Measurements from ENCODE around the gene PCDHA4. TPM values are rescaled to one million over a fixed set of nuclear protein-coding genes. Genes with fewer than 3 reads are reported as not detected.

The PCDHA4 gene
- polyA plus RNA-seq, 1 of the 3 experiments (the other 2 are of a cell fraction), result 1.2 TPM

DNA sequence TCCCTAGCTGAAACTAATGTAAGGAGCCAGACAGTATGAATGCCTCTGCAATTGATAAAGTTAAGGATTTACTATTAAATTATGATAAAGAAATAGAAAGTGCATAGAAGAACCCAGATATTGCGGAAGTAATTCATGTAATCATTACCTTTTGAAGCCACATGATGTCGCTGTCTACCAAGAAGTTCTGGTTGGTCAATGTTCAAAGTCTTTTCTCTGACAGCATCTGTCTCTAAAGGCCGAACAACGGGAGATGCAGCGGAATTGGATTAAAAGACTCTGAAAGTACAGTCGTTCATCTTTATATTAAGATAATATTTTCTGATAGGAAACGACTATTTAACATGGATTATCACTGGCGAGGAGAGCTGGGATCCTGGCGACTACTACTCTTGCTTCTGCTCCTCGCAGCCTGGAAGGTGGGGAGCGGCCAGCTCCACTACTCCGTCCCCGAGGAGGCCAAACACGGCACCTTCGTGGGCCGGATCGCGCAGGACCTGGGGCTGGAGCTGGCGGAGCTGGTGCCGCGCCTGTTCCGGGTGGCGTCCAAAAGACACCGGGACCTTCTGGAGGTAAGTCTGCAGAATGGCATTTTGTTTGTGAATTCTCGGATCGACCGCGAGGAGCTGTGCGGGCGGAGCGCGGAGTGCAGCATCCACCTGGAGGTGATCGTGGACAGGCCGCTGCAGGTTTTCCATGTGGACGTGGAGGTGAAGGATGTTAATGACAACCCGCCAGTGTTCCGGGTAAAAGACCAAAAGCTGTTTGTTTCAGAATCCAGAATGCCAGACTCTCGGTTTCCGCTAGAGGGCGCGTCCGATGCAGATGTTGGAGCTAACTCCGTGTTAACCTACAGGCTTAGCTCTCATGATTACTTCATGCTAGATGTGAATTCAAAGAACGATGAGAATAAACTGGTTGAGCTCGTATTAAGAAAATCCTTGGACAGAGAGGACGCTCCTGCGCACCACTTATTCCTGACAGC lies 34.4 kb downstream of the PCDHA4 start, which contains the start of gene PCDHA8:
PCDHA8 (plus strand) TSS at position 210 of the 985 bp plus-strand sequence; CDS start at position 345, 135 bp downstream.
- Histone ChIP-seq H3K9ac (peak within 1 kb of the TSS; percentile 48; the same call in 1 of the 2 replicates), H3K79me2 (ENCODE audit: insufficient read depth) (no peaks in the 10 kb centered on the region), H3K9me2 (no peaks in the 10 kb centered on the region), H4K20me1 (ENCODE audit: insufficient read depth) (no peaks in the 10 kb centered on the region), H3F3A (replicated peaks; ENCODE audit: insufficient read depth) (no peaks in the 10 kb centered on the region), H3K4me2 (peak within 1 kb of the TSS; percentile 97), H3K27me3 (ENCODE audit: insufficient read depth) (no peaks in the 10 kb centered on the region), H3K27ac (ENCODE audit: low read depth in 2 of 2, low read length in 1 of 2) (peak within 1 kb of the TSS in 1 of 2 experiments; percentile 50; a peak in 1 of 4 replicates), H3K9me3 (no peaks in the 10 kb centered on the region), H3K36me3 (replicated peaks in 1 of 2; ENCODE audit: control insufficient read depth in 1 of 2, insufficient read depth in 2 of 2, low read length in 1 of 2) (no peaks in the 10 kb centered on the region), H3K4me3 (ENCODE audit: low read depth in 2 of 2, low read length in 1 of 2) (peak within 1 kb of the TSS; percentile 66 to 96), H3K4me1 (ENCODE audit: control insufficient read depth in 1 of 2, insufficient read depth in 2 of 2, low read depth in 1 of 2, low read length in 1 of 2) (no peaks in the 10 kb centered on the region), H2AFZ (ENCODE audit: low read depth) (peak within 1 kb of the TSS; percentile 99)
- CTCF ChIA-PET, result interaction anchor here (0.6 to 4.9 kb wide), 95 partner anchors 9 to 778 kb away, joined by 3 to 189 read pairs (median 5); partner anchors contain the start of genes DIAPH1, PCDHA1, PCDHA10 and PCDHA11
- POLR2A ChIA-PET, result interaction anchor here (0.8 to 1.8 kb wide), 7 partner anchors 18 to 210 kb away, joined by 3 to 26 read pairs (median 4); partner anchors contain the start of genes PCDHAC1, PCDHAC2 and PCDHB1
- DNase-seq, result peak; percentile 83
- WGBS (ENCODE audit: low lambda C conversion rate), result 13% methylated on average over 47 of the region's 47 CpGs
- TF ChIP-seq, protein P1, sequence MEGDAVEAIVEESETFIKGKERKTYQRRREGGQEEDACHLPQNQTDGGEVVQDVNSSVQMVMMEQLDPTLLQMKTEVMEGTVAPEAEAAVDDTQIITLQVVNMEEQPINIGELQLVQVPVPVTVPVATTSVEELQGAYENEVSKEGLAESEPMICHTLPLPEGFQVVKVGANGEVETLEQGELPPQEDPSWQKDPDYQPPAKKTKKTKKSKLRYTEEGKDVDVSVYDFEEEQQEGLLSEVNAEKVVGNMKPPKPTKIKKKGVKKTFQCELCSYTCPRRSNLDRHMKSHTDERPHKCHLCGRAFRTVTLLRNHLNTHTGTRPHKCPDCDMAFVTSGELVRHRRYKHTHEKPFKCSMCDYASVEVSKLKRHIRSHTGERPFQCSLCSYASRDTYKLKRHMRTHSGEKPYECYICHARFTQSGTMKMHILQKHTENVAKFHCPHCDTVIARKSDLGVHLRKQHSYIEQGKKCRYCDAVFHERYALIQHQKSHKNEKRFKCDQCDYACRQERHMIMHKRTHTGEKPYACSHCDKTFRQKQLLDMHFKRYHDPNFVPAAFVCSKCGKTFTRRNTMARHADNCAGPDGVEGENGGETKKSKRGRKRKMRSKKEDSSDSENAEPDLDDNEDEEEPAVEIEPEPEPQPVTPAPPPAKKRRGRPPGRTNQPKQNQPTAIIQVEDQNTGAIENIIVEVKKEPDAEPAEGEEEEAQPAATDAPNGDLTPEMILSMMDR (IDR thresholded peaks at IDR 0.05), result peak; percentile 87
- TF ChIP-seq FOXJ3 (CRISPR knock-in tag; IDR thresholded peaks at IDR 0.05) (no peak), RFX5 (IDR thresholded peaks at IDR 0.05; ENCODE audit: low read length) (peak; percentile 73), POLR2AphosphoS5 (IDR thresholded peaks at IDR 0.05; ENCODE audit: low read depth, low read length) (no peak), TCF12 (IDR thresholded peaks at IDR 0.05) (no peak), NFIC (IDR thresholded peaks at IDR 0.05; ENCODE audit: borderline replicate concordance) (no peak), SIN3A (IDR thresholded peaks at IDR 0.05; ENCODE audit: borderline replicate concordance, low read depth, low read length) (no peak), RCOR1 (IDR thresholded peaks at IDR 0.05; ENCODE audit: low read length) (peak; percentile 43; the same call in 1 of the 2 replicates), SMC3 (IDR thresholded peaks at IDR 0.05; ENCODE audit: low read depth, low read length) (peak; percentile 65), FOXM1 (IDR thresholded peaks at IDR 0.05; ENCODE audit: low read depth) (no peak), GABPA (IDR thresholded peaks at IDR 0.05; ENCODE audit: low read depth) (no peak), EZH2phosphoT487 (IDR thresholded peaks at IDR 0.05; ENCODE audit: borderline replicate concordance, low read depth) (no peak), YY1 (IDR thresholded peaks at IDR 0.05; ENCODE audit: low read depth) (no peak), JUND (IDR thresholded peaks at IDR 0.05) (no peak), FOSL2 (IDR thresholded peaks at IDR 0.05; ENCODE audit: borderline replicate concordance, low read depth) (no peak), EP300 (IDR thresholded peaks at IDR 0.05; ENCODE audit: borderline replicate concordance in 1 of 2, low read depth in 1 of 2, low read length in 1 of 2) (no peak), CHD2 (IDR thresholded peaks at IDR 0.05; ENCODE audit: low read length, partially characterized antibody) (peak; percentile 27), MEF2A (IDR thresholded peaks at IDR 0.05; ENCODE audit: borderline replicate concordance, low read depth) (no peak), RAD21 (IDR thresholded peaks at IDR 0.05; ENCODE audit: low read length) (peak; percentile 92), IRF3 (IDR thresholded peaks at IDR 0.05; ENCODE audit: low read depth, low read length) (no peak), TAF1 (IDR thresholded peaks at IDR 0.05; ENCODE audit: borderline replicate concordance, low read depth, low read length) (no peak), REST (IDR thresholded peaks at IDR 0.05; ENCODE audit: low read depth, low read length) (peak; percentile 46; the same call in 1 of the 2 replicates), TEAD4 (IDR thresholded peaks at IDR 0.05; ENCODE audit: borderline replicate concordance, insufficient read depth) (no peak), MXI1 (IDR thresholded peaks at IDR 0.05; ENCODE audit: low read depth, low read length) (peak; percentile 65), NRF1 (IDR thresholded peaks at IDR 0.05; ENCODE audit: low read depth, low read length) (no peak), RXRA (IDR thresholded peaks at IDR 0.05; ENCODE audit: borderline replicate concordance, low read depth) (no peak), GATA2 (CRISPR knock-in tag; IDR thresholded peaks at IDR 0.05) (no peak), ELF1 (IDR thresholded peaks at IDR 0.05) (peak; percentile 75)

All from SK-N-SH (cell line).